ENCODE data around the gene NUP188.
"Not testable (repeated sequence)": the region's sequence is repeated elsewhere in the genome, so short reads cannot be mapped to it uniquely, and the experiment has no call there.

The NUP188 gene

DNA sequence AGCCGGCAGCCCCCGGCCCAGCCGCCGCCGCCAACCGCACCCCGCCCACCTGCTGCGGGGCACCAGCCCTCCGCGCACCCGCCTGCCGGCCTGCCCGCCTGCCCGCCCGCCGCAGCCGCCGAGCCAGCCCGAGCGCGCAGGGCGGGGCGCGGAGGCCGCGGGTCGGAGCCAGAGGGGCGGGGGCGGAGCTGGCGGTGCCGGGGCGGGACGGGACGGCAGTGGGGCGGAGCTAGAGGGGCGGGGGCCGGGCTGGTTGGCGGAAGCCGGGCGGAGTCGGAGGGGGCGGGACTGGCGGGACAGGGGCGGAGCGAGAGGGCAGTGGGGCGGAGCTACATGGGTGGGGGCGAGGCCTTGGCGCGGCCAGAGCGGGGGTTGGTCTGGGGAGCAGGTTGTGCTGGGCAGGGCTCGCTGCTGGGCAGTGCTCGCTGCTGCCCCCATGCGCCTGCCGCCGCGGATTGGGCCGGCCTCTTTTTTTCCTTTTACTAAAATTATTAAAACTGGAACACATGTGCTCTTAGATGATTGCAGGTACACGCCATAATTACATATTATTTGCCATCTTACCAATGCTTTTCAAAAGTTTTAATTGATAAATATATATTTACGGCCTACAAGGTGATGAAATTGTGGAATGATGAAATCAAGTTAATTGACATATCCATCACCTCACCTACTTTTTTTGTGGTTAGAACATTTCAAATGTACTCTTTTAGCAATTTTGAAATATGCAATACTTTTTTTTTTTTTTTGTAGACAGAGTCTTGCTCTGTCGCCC lies 80.9 kb downstream of the NUP188 start, which contains the start of gene SH3GLB2:
TSS of gene SH3GLB2 (minus strand) at position 140 of the 775 bp plus-strand sequence. CDS start 177 bp downstream, outside the sequence.
- DNase-seq (ENCODE audit: low spot score), result peak; percentile 86

DNA sequence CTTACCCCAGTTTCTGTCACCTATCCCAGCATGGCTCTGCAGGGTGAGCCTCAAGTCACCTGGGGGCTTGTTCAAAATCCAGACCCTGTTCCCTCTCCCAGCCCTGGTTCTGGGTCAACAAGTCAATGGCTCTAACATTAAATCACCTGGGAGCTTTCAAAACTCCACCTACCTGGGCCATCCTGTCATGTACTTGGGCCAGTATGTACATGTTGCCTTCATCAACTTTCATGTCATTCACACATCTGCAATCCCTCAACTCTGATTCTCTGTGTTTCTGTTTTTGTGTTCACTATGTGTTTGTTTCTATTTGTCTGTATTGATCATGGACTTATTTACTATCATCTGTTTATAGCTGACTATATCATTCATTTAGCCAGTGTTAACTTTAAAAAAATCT lies 82.7 kb downstream of the NUP188 start:
- peak; percentile 8 for DNase-seq (ENCODE audit: low spot score)

DNA sequence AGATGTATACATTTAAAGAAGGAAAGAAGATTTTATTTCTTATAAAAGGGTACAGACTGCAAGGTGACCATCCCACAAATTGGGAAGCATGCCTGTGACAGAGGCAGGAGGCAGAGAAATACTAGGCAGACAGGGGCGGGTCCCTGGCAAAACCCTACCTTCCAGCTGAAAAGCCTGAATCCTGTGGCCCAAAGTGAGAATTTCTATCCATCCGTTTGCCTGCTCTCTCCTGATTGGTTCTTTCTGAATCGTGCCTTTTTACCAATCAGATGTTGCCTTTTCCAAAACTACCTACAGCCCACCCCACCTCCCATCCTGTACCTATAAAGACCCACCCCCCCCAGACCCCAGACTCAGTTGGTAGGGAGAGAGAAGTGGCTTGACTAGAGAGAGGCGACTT lies 84.0 kb downstream of the NUP188 start:
- DNase-seq (ENCODE audit: low spot score), result peak; percentile 0

DNA sequence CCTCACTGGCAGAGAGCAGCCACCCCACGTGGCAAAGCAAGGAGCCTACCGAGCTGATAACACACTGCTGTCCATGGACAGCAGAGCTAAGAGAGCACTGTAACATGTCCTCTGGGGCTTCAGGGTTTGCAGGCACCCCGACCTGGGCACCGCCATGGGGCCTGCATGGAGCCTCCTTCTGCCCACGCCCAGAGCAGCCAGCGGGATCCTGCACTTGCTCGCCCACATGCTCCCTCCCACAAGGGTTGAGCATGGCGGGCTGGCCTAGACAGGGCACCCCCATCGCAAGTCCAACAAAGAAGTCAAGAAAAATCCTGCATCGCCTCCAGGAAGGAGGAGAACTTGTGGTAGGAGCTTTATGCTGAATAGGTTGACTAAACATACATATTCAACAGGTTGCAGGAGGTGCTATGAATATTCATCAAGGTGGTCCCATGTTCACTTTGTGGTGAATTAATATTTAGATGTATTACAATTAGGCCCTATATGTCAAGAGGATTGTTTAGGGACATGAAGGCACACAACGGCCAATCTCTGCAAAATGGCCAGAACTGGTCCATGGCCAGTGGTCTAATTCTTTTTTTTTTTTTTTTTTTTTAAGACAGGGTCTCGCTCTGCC lies 85.2 kb downstream of the NUP188 start:
- peak; percentile 40 for DNase-seq (ENCODE audit: low spot score)

DNA sequence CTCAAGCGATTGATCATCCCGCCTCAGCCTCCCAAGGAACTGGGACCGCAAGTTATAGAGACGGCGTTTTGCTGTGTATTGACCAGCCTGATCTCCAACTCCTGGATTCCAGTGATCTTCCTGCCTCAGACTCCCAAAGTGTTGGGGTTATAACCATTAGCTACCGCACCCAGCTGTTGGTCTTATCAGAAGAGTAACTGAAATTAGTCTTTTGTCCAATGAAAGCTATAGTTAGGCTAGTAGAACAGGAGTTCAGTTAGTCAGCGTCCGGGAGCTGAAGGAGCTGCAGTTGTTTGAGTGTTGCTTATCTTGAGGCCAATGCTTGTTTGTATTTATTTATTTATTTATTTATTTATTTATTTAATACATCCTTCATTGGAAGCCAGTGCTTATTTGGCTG lies 85.7 kb downstream of the NUP188 start:
- DNase-seq (ENCODE audit: low spot score), result no peak

DNA sequence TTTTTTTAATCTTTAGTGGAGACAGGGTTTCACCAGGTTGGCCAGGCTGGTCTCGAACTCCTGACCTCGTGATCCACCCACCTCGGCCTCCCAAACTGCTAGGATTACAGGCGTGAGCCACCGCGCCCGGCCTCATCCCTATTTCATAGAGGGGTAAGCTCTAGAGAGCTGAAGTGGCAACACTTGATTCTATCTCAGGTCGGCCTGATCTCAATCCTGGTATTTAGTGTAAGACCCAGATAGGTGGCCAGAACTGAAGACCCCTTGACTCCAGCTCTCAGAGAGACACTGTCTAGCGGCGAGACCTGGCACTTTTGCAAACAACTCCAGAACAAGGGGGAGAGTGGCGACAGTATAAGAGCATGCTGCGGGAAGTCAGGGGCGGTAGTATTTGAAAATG lies 88.3 kb downstream of the NUP188 start:
- not testable (repeated sequence) for DNase-seq (ENCODE audit: low spot score)

- peak; percentile 99 for DNase-seq (ENCODE audit: low spot score)
These were observed 88.9 kb downstream of the NUP188 start, which contains the start of gene MIGA2 for GRCh38 chr9:129036241-129036922. MIGA2 (plus strand) TSS chr9:129036626; CDS start chr9:129040595, 3,969 bp downstream.

DNA sequence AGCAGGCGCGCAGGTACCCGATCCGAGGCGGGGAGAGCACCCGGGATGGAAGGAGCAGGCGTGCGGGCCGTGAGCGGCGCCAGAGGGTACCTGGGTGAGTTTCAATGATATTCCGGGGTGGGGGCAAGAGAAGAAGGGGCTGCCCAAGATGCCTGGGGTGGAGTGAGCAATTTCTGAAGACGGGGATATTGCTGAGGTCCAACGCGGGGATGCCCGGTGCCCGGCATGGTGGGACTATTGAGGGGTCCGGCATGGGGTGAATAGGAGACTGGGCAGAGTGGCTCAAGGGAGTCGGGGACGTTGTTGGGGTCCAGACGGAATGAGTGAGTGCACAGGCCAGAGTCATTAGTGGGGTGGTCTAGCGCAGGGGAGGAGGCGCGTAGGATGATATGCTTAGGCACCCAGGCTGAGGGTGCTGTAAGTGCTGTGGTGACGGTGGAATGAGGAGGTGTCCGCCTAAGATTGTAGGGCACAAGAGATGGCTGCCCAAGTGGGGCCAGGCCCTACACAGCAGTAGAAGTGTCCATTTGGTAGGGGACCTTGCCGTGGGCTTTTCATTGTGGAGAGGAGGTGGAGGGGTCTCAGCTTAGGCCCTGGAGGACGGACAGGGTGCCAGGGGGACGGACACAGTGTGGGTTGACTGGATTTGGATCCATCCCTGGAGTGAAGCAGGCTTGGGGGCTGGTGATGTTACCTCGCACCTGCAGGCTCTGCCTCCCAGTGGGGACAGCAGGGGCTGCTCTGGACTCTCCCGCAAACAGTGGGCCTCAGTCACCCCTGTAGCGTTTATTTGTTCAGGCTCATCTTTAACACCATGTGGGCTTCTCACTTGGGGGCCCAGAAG lies 89.6 kb downstream of the NUP188 start:
- no peak for DNase-seq (ENCODE audit: low spot score)

- DNase-seq (ENCODE audit: low spot score), result no peak
These were observed 90.2 kb downstream of the NUP188 start for GRCh38 chr9:129037767-129038098.

- DNase-seq (ENCODE audit: low spot score), result no peak
These were observed 90.8 kb downstream of the NUP188 start for GRCh38 chr9:129038109-129038852.

- DNase-seq (ENCODE audit: low spot score), result no peak
These were observed 92.7 kb downstream of the NUP188 start for GRCh38 chr9:129040113-129040643.

GRCh38 chr9:129042016-129042415 lies 94.5 kb downstream of the NUP188 start:
- DNase-seq (ENCODE audit: low spot score), result no peak

- no peak for DNase-seq (ENCODE audit: low spot score)
These were observed 105.1 kb downstream of the NUP188 start for GRCh38 chr9:129052592-129052991.

DNA sequence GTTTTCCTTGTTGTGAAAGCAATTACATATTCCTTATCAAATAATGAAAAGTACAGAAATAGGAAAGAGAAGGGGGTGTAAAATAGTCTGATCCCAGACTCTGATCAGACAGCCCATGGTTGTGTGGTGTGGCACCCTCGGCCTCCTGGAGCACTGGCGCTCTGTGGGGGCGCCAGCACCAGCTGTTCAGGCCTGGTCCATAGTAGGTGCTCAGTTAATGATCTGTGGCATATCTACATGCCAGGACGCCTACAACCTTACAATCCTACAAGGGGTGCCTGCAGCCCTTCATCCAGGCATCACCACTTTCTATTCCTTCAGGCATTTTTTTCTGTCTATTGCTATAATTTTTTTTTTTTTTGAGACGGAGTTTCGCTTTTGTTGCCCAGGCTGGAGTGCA lies 105.5 kb downstream of the NUP188 start:
- DNase-seq (ENCODE audit: low spot score), result no peak

- DNase-seq (ENCODE audit: low spot score), result no peak
These were observed 106.8 kb downstream of the NUP188 start for GRCh38 chr9:129054163-129054851.
